ENCODE measurements around the gene C5orf63. TPM values are rescaled to one million over a fixed set of nuclear protein-coding genes. Genes with fewer than 3 reads are reported as not detected.

C5orf63 gene
- total and polyA plus RNA-seq, 2 of the 8 experiments (the other 6 are each of a cell fraction or from before 2014, with no cell fraction given): 0.67 to 0.71 TPM

GRCh38 chr5:127101935-127102334 is 28.6 kb upstream of the C5orf63 start:
- ChIA-PET CTCF (ENCODE audit: partially characterized antibody) (no interaction called here), POLR2A (ENCODE audit: partially characterized antibody) (no interaction called here)
- Histone ChIP-seq H3K14ac (ENCODE audit: insufficient read length) (no peak overlapping the region), H3K4me3 (ENCODE audit: extremely low read depth in 1 of 4, insufficient read depth in 2 of 4, low read depth in 3 of 4, low read length in 4 of 4) (no peak overlapping the region), H3K27ac (ENCODE audit: low read depth, low read length) (no peak overlapping the region), H2BK120ac (replicated peaks; ENCODE audit: low read depth, low read length) (no peak overlapping the region), H4K20me1 (replicated peaks in 1 of 2; ENCODE audit: control insufficient read depth in 1 of 2, insufficient read depth in 2 of 2, low read length in 2 of 2) (no peaks in the 10 kb centered on the region), H3K79me1 (ENCODE audit: low read depth, low read length) (no peaks in the 10 kb centered on the region), H3K27me3 (replicated peaks in 1 of 4; ENCODE audit: control insufficient read depth in 3 of 4, extremely low read depth in 1 of 4, insufficient read depth in 3 of 4, low read length in 3 of 4) (no peaks in the 10 kb centered on the region), H3K9ac (replicated peaks in 1 of 4; ENCODE audit: extremely low read depth in 1 of 4, low read depth in 3 of 4, low read length in 3 of 4) (no peak overlapping the region), H3K18ac (ENCODE audit: extremely low read depth, low read length) (no peak overlapping the region), H3K56ac (replicated peaks; ENCODE audit: insufficient read length, low read depth, low read length) (no peak overlapping the region), H3K36me3 (ENCODE audit: control insufficient read depth in 2 of 4, insufficient read depth in 4 of 4, low read length in 3 of 4) (no peaks in the 10 kb centered on the region), H3K4me2 (ENCODE audit: insufficient read depth in 1 of 2, low read depth in 2 of 2, low read length in 2 of 2) (no peak overlapping the region), H3K4ac (replicated peaks; ENCODE audit: insufficient read length, low read depth, low read length) (no peak overlapping the region), H2AK5ac (ENCODE audit: low read depth, low read length) (no peak overlapping the region), H2BK20ac (ENCODE audit: low read length) (no peak overlapping the region), H3K79me2 (ENCODE audit: control insufficient read depth in 1 of 2, insufficient read depth in 2 of 2, low read length in 2 of 2) (no peaks in the 10 kb centered on the region), H2BK12ac (ENCODE audit: low read depth, low read length) (no peak overlapping the region), H4K8ac (ENCODE audit: extremely low read depth, insufficient read depth, low read length) (no peak overlapping the region), H2BK5ac (ENCODE audit: low read depth, low read length) (no peak overlapping the region), H2AFZ (ENCODE audit: low read length) (no peak overlapping the region), H3K4me1 (replicated peaks in 1 of 4; ENCODE audit: control insufficient read depth in 3 of 4, insufficient read depth in 4 of 4, low read length in 3 of 4) (peaks cover 0 to 6% (median under 1%) of the 10 kb centered on the region in 4 experiments; a peak in 3 of 7 replicates), H2BK15ac (ENCODE audit: low read length) (no peak overlapping the region), H4K91ac (replicated peaks; ENCODE audit: insufficient read length, low read length) (no peak overlapping the region), H4K5ac (ENCODE audit: insufficient read length, low read depth, low read length) (no peak overlapping the region), H3K23ac (ENCODE audit: insufficient read length) (no peak overlapping the region), H3K23me2 (ENCODE audit: low read depth, low read length) (no peaks in the 10 kb centered on the region), H3K9me3 (ENCODE audit: insufficient read depth in 2 of 2, low read depth in 1 of 2, low read length in 1 of 2) (no peaks in the 10 kb centered on the region)
- FAIRE-seq (no peak), DNase-seq (ENCODE audit: low read depth in 1 of 2, low spot score in 2 of 2) (no peak)
- TF ChIP-seq BACH1 (IDR thresholded peaks at IDR 0.05; ENCODE audit: low read length) (no peak), SIRT6 (IDR thresholded peaks at IDR 0.05; ENCODE audit: low read length) (no peak), ATF2 (IDR thresholded peaks at IDR 0.05; ENCODE audit: low read length) (no peak), HDAC6 (IDR thresholded peaks at IDR 0.05; ENCODE audit: low read depth, low read length) (no peak), SIX5 (IDR thresholded peaks at IDR 0.05; ENCODE audit: low read depth, low read length) (no peak)

All from H1 (cell line).